Trophoblast cell (in vitro differentiated cells and primary cell): ENCODE results near the gene KLC3.

Experiments used
- DNase-seq, 2 donors: peaks; one replicate each; pipeline ENCODE4 v3.0.0-alpha.2; 2016
- H2AFZ ChIP-seq: 2 replicates; pipeline ENCODE4 v1.6.1; 2013; ENCODE audit warnings: low read length, moderate library complexity, mild to moderate bottlenecking; ENCODE audit not compliant: insufficient read depth, poor library complexity
- H2AK5ac ChIP-seq: 2 replicates; pipeline ENCODE4 v1.6.1; 2013; ENCODE audit warnings: mild to moderate bottlenecking, low read length
- H2BK120ac ChIP-seq: 2 replicates; pipeline ENCODE4 v1.6.1; 2013; ENCODE audit warnings: low read length, mild to moderate bottlenecking, moderate library complexity; ENCODE audit not compliant: insufficient read depth, poor library complexity
- H2BK12ac ChIP-seq: 2 replicates; pipeline ENCODE4 v1.6.1; 2013; ENCODE audit warnings: mild to moderate bottlenecking, low read length, moderate library complexity
- H2BK5ac ChIP-seq: 2 replicates; pipeline ENCODE4 v1.6.1; 2013; ENCODE audit warnings: low read length, low read depth, moderate library complexity, mild to moderate bottlenecking; ENCODE audit not compliant: poor library complexity
- H3K14ac ChIP-seq: 2 replicates; pipeline ENCODE4 v1.6.1; 2013; ENCODE audit warnings: mild to moderate bottlenecking, low read length
- H3K18ac ChIP-seq: 2 replicates; pipeline ENCODE4 v1.6.1; 2013; ENCODE audit warnings: mild to moderate bottlenecking, low read length
- H3K23ac ChIP-seq: 2 replicates; pipeline ENCODE4 v1.6.1; 2013; ENCODE audit warnings: low read length
- H3K27ac ChIP-seq: 2 replicates; pipeline ENCODE4 v1.5.1; 2013; ENCODE audit warnings: low read depth, mild to moderate bottlenecking, inconsistent platforms, low read length, moderate library complexity
- H3K27me3 ChIP-seq: 2 replicates; pipeline ENCODE4 v1.6.1; 2013; ENCODE audit warnings: inconsistent platforms, mild to moderate bottlenecking, low read length, moderate library complexity; ENCODE audit not compliant: insufficient read depth
- H3K36me3 ChIP-seq, 2 experiments: 1 replicate in 1 of 2; 2 replicates in 1 of 2; pipeline ENCODE4 v1.6.1; 2013; ENCODE audit warnings: low read length in 2 of 2, mild to moderate bottlenecking in 2 of 2, moderate library complexity in 1 of 2; ENCODE audit not compliant: insufficient read depth in 2 of 2, control insufficient read depth in 1 of 2
- H3K4ac ChIP-seq: 2 replicates; pipeline ENCODE4 v1.6.1; 2013; ENCODE audit warnings: low read depth, mild to moderate bottlenecking, low read length, moderate library complexity
- H3K4me1 ChIP-seq, 2 experiments: 1 replicate in 1 of 2; 2 replicates in 1 of 2; pipeline ENCODE4 v1.6.1; 2013; ENCODE audit warnings: low read length in 2 of 2, mild to moderate bottlenecking in 2 of 2, moderate library complexity in 1 of 2; ENCODE audit not compliant: insufficient read depth in 2 of 2, control insufficient read depth in 1 of 2
- H3K4me2 ChIP-seq: 2 replicates; pipeline ENCODE4 v1.6.1; 2013; ENCODE audit warnings: inconsistent platforms, mild to moderate bottlenecking, low read length, moderate library complexity
- H3K4me3 ChIP-seq: 2 replicates; pipeline ENCODE4 v1.5.1; 2013; ENCODE audit warnings: mild to moderate bottlenecking, low read depth, low read length, inconsistent platforms
- H3K79me1 ChIP-seq: one replicate; pipeline ENCODE4 v1.6.1; 2013; ENCODE audit warnings: low read length
- H3K79me2 ChIP-seq: 2 replicates; pipeline ENCODE4 v1.6.1; 2013; ENCODE audit warnings: low read length, mild to moderate bottlenecking; ENCODE audit not compliant: control insufficient read depth, insufficient read depth, poor library complexity
- H3K9ac ChIP-seq: 2 replicates; pipeline ENCODE4 v1.6.1; 2013; ENCODE audit warnings: mild to moderate bottlenecking, low read length
- H3K9me3 ChIP-seq: 2 replicates; pipeline ENCODE4 v1.6.1; 2013; ENCODE audit warnings: low read depth, mild to moderate bottlenecking, control low read depth, inconsistent platforms, low read length; ENCODE audit not compliant: insufficient read depth
- H4K12ac ChIP-seq: 2 replicates; pipeline ENCODE4 v1.6.1; 2013; ENCODE audit warnings: low read depth, mild to moderate bottlenecking, low read length, moderate library complexity
- H4K8ac ChIP-seq: 2 replicates; pipeline ENCODE4 v1.6.1; 2013; ENCODE audit warnings: low read depth, mild to moderate bottlenecking, low read length, moderate library complexity
- H4K91ac ChIP-seq: one replicate; pipeline ENCODE4 v1.6.1; 2013; ENCODE audit warnings: low read depth, mild to moderate bottlenecking, low read length, moderate library complexity
- WGBS: extraction: QIAGEN DNeasy Blood & Tissue Kit; methylation state at CpG from one replicate; pipeline ENCODE4 v1.1.7; 2013; ENCODE audit warnings: missing lambda C conversion rate; ENCODE audit not compliant: insufficient read length, insufficient coverage; ENCODE audit errors: extremely low coverage; 5-methylcytosine and 5-hydroxymethylcytosine counted together

KLC3 gene

DNA sequence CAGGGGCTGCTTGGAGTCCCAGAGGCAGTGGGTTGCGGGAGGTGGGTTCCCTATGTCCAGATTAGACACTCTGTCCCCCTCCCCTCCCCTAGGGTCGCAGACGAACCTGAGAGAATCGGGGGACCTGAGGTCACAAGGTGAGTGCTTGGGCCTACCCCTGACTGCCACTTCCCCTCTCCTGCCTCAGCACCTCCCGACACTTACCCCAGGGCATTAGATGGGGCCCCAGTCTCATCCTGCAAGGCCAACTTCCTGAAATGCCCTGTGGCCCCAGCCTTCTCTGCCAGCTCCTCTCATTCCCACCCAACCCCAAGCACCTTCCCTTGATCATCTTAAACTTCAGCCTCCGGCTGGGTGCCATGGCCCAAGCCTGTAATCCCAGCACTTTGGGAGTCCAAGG lies 40.8 kb upstream of the KLC3 start:
- no peak overlapping the region for H3K4me3 ChIP-seq
- H3K9ac ChIP-seq = no peak overlapping the region
- H3K4me1 ChIP-seq = no peaks in the 10 kb centered on the region
- H2BK12ac ChIP-seq = no peak overlapping the region
- no peak overlapping the region for H4K91ac ChIP-seq
- H2AFZ ChIP-seq = no peak overlapping the region
- DNase-seq = no peak
- H2BK120ac ChIP-seq = no peak overlapping the region
- no peak overlapping the region for H3K4me2 ChIP-seq
- H3K27ac ChIP-seq = no peak overlapping the region
- no peak overlapping the region for H3K23ac ChIP-seq
- no peaks in the 10 kb centered on the region for H3K79me2 ChIP-seq
- H2AK5ac ChIP-seq = no peak overlapping the region
- H3K36me3 ChIP-seq = peaks cover 30 to 34% of the 10 kb centered on the region in 2 experiments
- no peak overlapping the region for H3K4ac ChIP-seq
- no peak overlapping the region for H3K18ac ChIP-seq
- no peak overlapping the region for H3K14ac ChIP-seq
- H2BK5ac ChIP-seq = no peak overlapping the region
- no peaks in the 10 kb centered on the region for H3K79me1 ChIP-seq
- no peak overlapping the region for H4K8ac ChIP-seq
- H4K12ac ChIP-seq = no peak overlapping the region
- H3K9me3 ChIP-seq = peaks cover 4% of the 10 kb centered on the region
- no CpG with 5 or more reads among the region's 6 CpGs for WGBS
- H3K27me3 ChIP-seq = no peaks in the 10 kb centered on the region

DNA sequence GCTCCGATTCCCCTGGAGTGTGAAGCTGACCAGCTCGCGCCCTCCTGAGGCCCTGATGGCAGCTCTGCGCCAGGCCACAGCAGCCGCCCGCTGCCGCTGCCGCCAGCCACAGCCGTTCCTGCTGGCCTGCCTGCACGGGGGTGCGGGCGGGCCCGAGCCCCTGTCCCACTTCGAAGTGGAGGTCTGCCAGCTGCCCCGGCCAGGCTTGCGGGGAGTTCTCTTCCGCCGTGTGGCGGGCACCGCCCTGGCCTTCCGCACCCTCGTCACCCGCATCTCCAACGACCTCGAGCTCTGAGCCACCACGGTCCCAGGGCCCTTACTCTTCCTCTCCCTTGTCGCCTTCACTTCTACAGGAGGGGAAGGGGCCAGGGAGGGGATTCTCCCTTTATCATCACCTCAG lies 38.1 kb upstream of the KLC3 start:
- Histone ChIP-seq H4K91ac (no peak overlapping the region), H3K4me2 (no peak overlapping the region), H2AFZ (no peak overlapping the region), H2BK120ac (no peak overlapping the region), H3K18ac (no peak overlapping the region), H3K27me3 (no peaks in the 10 kb centered on the region), H2BK5ac (no peak overlapping the region), H3K9ac (no peak overlapping the region), H4K12ac (no peak overlapping the region), H3K79me2 (no peaks in the 10 kb centered on the region), H3K4me1 (no peaks in the 10 kb centered on the region), H2BK12ac (no peak overlapping the region), H3K36me3 (peaks cover 19 to 30% of the 10 kb centered on the region in 2 experiments), H3K9me3 (peaks cover 8% of the 10 kb centered on the region), H3K14ac (no peak overlapping the region), H3K27ac (no peak overlapping the region), H3K4ac (no peak overlapping the region), H2AK5ac (no peak overlapping the region), H3K23ac (no peak overlapping the region), H3K79me1 (no peaks in the 10 kb centered on the region), H4K8ac (no peak overlapping the region), H3K4me3 (no peak overlapping the region)
- no peak for DNase-seq
- WGBS = no CpG with 5 or more reads among the region's 27 CpGs

DNA sequence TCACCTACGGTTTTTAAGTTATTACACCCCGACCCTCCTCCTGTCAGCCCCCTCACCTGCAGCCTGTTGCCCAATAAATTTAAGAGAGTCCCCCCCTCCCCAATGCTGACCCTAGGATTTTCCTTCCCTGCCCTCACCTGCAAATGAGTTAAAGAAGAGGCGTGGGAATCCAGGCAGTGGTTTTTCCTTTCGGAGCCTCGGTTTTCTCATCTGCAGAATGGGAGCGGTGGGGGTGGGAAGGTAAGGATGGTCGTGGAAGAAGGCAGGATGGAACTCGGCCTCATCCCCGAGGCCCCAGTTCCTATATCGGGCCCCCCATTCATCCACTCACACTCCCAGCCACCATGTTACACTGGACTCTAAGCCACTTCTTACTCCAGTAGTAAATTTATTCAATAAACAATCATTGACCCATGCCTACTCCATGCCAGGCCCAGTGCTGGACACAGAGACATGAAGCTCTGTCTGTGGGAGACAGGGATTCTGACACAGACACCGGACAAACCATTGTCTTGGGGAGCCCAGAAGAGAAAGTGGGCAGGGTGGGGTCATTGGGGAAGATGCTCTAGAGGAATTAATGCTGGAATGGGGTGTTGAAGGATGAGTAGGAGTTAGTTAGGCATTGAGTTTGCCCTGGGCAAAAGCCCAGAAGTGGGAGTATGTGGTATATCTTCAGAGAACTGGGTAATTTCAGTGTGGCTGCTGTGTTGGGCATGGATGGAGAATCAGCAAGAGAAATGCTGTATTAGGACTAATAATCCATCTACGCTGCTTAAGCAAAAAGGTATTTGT lies 37.1 kb upstream of the KLC3 start:
- H3K27ac ChIP-seq = no peak overlapping the region
- H4K12ac ChIP-seq = no peak overlapping the region
- no peak overlapping the region for H3K23ac ChIP-seq
- no peaks in the 10 kb centered on the region for H3K79me2 ChIP-seq
- no peaks in the 10 kb centered on the region for H3K27me3 ChIP-seq
- H2BK5ac ChIP-seq = no peak overlapping the region
- H4K8ac ChIP-seq = no peak overlapping the region
- H3K36me3 ChIP-seq = peaks cover 17 to 27% of the 10 kb centered on the region in 2 experiments
- no peak overlapping the region for H2BK12ac ChIP-seq
- no CpG with 5 or more reads among the region's 12 CpGs for WGBS
- H2AK5ac ChIP-seq = no peak overlapping the region
- peaks cover 8% of the 10 kb centered on the region for H3K9me3 ChIP-seq
- no peak overlapping the region for H3K4me3 ChIP-seq
- H3K79me1 ChIP-seq = no peaks in the 10 kb centered on the region
- no peak overlapping the region for H3K18ac ChIP-seq
- H3K4me1 ChIP-seq = no peaks in the 10 kb centered on the region
- H3K4ac ChIP-seq = no peak overlapping the region
- no peak overlapping the region for H4K91ac ChIP-seq
- H2AFZ ChIP-seq = no peak overlapping the region
- H2BK120ac ChIP-seq = no peak overlapping the region
- no peak overlapping the region for H3K4me2 ChIP-seq
- no peak overlapping the region for H3K9ac ChIP-seq
- no peak overlapping the region for H3K14ac ChIP-seq
- no peak for DNase-seq

DNA sequence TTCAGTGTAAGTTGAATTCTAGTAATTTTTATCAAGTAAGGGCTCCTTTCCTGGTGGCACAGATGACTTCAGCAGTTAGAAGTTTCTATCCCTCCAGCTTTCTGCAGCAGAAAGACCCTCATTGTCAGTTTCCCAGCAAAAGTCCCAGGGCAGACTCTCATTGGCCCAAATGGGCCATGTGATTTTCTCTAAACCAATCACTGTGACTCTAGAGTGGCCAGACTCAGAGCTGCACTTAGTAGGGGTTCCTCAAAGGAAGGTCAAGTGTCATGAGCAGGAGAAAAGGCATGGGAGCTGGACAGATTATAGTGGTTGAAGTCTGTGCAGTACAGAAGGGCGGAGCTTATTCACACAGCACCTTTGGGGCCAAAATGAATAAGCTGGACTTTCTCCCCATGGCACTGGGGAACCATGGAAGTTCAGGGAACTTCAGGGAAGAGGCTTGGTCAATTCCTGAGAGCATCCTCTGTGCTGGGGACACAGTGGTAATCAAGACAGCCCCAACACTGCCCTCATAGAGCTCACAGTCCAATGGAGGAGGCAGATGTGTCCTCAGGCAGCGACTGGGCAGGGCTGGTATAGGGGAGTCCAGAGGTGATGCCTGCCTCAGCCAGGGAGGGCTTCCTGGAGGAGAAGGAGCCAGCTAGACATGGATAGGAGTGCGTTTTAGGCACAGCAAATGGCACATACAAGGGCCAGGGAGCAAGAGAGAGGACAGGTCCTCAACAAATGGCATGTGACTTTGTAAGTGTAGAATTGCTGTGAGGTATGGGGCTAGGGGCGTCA lies 36.2 kb upstream of the KLC3 start:
- Histone ChIP-seq H2BK120ac (no peak overlapping the region), H3K18ac (no peak overlapping the region), H3K9me3 (peaks cover 8% of the 10 kb centered on the region), H3K79me2 (no peaks in the 10 kb centered on the region), H3K36me3 (peaks cover 14 to 22% of the 10 kb centered on the region in 2 experiments), H3K27ac (no peak overlapping the region), H2AK5ac (no peak overlapping the region), H4K12ac (no peak overlapping the region), H3K4me3 (no peak overlapping the region), H4K91ac (no peak overlapping the region), H2BK12ac (no peak overlapping the region), H3K14ac (no peak overlapping the region), H3K4ac (no peak overlapping the region), H3K9ac (no peak overlapping the region), H3K79me1 (no peaks in the 10 kb centered on the region), H3K27me3 (no peaks in the 10 kb centered on the region), H3K4me2 (no peak overlapping the region), H3K4me1 (no peaks in the 10 kb centered on the region), H2BK5ac (no peak overlapping the region), H2AFZ (no peak overlapping the region), H4K8ac (no peak overlapping the region), H3K23ac (no peak overlapping the region)
- DNase-seq = no peak
- WGBS = no CpG with 5 or more reads among the region's 4 CpGs
